Right lobe of liver (tissue), 4 donors: ENCODE data around the gene AREL1.

Source experiments
- CTCF ChIP-seq, 4 donors: fragments of 200-600 bp in 3 of 4; fragments of 450-650 bp in 1 of 4; IDR thresholded peaks; one replicate each; pipeline versions ENCODE4 v1.5.1 to v1.8.0; 2016 to 2022; ENCODE audit warnings: antibody characterized with exemption in 4 of 4, mild to moderate bottlenecking in 2 of 4
- POLR2A ChIP-seq: fragments of 450-650 bp; IDR thresholded peaks from one replicate; pipeline ENCODE4 v1.6.1; 2017; ENCODE audit warnings: antibody characterized with exemption, mild to moderate bottlenecking
- donor health status: DM: no; HTN: no; CAD: no.
- donor health status: DM: no; HTN: no; CAD: no.
- donor health status: DM: no; HTN: yes; CAD: no.

- TF ChIP-seq CTCF (IDR thresholded peaks at IDR 0.05): no peak
- no peak for TF ChIP-seq POLR2A
Observed at GRCh38 chr14:74685921-74686678, 26.8 kb downstream of the AREL1 start.
